Activated CD8-positive, alpha-beta memory T cell treated with anti-CD3 and anti-CD28 coated beads, Interleukin-2, amount 10 ng/mL, durations not matched to agents 7 days and 5 days (primary cell): Measurements from ENCODE around the gene ARHGEF37. TPM values are rescaled to one million over a fixed set of nuclear protein-coding genes. Genes with fewer than 3 reads are reported as not detected.
"Not testable (repeated sequence)": the region's sequence is repeated elsewhere in the genome, so short reads cannot be mapped to it uniquely, and the experiment has no call there.

Experiments used
- ATAC-seq: fragments of 150-1000 bp; cut with Tn5 transposase; one replicate; pipeline ENCODE4 v1.10.0; 2021; ENCODE audit warnings: moderate library complexity
- CTCF ChIA-PET: fragments of 350-600 bp; sonication (Branson Sonifier 250); formaldehyde crosslinking; loops from one replicate; lab custom pipeline; 2021; ENCODE audit warnings: antibody characterized with exemption; lab: Charles Lee
- DNase-seq: peaks from one replicate; pipeline ENCODE4 v3.0.0-alpha.2; 2020
- H3K27ac Mint-ChIP-seq: one replicate; pipeline ENCODE4 v1.8.0; 2021; ENCODE audit warnings: mild to moderate bottlenecking, mixed read lengths
- H3K27me3 Mint-ChIP-seq: one replicate; pipeline ENCODE4 v1.8.0; 2021; ENCODE audit warnings: mixed read lengths
- H3K36me3 Mint-ChIP-seq: one replicate; pipeline ENCODE4 v1.8.0; 2021; ENCODE audit warnings: mild to moderate bottlenecking, mixed read lengths
- H3K4me1 Mint-ChIP-seq: one replicate; pipeline ENCODE4 v1.8.0; 2021; ENCODE audit warnings: mixed read lengths
- H3K4me3 Mint-ChIP-seq: one replicate; pipeline ENCODE4 v1.8.0; 2021; ENCODE audit warnings: mild to moderate bottlenecking, moderate library complexity, mixed read lengths
- H3K9me3 Mint-ChIP-seq: one replicate; pipeline ENCODE4 v1.8.0; 2022; ENCODE audit warnings: low read depth, mixed read lengths
- total RNA-seq, 2 experiments: library from RNA; stranded (reverse); gene quantifications; one replicate each; pipeline ENCODE4 v1.2.3, GENCODE V29; 2021

Gene ARHGEF37
- total RNA-seq, 2 experiments from 2014 or later, result 0.37 to 1.1 TPM

DNA sequence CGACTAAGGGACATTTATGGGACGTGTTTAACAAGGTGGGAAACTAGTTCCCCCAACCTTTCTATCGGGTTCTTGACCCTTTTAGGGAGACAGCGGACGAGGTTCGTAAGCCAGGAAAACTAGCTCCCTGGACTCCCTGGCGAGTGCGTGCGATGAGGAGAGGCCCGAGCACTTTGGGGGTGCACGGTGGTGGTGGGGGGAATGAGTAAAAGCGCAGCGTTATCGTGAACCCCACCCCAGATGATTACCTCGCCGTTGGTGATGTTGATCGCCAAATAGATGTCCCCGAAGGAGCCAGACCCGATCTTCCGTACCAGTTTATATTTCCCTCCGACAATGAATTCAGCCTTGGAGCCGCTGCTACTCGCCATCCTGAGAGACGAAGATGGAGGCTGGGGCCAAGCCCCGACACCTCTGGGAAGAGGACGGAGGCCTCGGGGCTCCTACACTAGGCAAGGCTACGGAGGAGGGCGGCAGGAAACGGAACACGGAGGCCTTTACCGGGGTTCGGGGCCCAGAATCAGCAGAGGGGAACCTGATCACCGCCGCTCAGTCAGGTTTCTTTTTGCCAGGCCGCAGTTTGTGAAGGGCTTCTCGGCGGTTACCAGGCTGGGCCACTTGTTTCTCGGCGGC, 30.6 kb upstream of the ARHGEF37 start:
- DNase-seq (no peak), ATAC-seq (peak; percentile 7)
- peak overlapping the region; percentile 96 for H3K4me3 Mint-ChIP-seq
- peaks cover 43% of the 10 kb centered on the region for H3K36me3 Mint-ChIP-seq
- peaks cover 30% of the 10 kb centered on the region for H3K4me1 Mint-ChIP-seq
- H3K27me3 Mint-ChIP-seq, result no peaks in the 10 kb centered on the region
- CTCF ChIA-PET, result interaction anchor here (0.7 to 4.6 kb wide), 15 partner anchors 7 to 193 kb away, joined by 3 to 32 read pairs (median 4); partner anchors contain the start of gene PCYOX1L
- H3K9me3 Mint-ChIP-seq, result no peaks in the 10 kb centered on the region
- H3K27ac Mint-ChIP-seq, result peak overlapping the region; percentile 98

DNA sequence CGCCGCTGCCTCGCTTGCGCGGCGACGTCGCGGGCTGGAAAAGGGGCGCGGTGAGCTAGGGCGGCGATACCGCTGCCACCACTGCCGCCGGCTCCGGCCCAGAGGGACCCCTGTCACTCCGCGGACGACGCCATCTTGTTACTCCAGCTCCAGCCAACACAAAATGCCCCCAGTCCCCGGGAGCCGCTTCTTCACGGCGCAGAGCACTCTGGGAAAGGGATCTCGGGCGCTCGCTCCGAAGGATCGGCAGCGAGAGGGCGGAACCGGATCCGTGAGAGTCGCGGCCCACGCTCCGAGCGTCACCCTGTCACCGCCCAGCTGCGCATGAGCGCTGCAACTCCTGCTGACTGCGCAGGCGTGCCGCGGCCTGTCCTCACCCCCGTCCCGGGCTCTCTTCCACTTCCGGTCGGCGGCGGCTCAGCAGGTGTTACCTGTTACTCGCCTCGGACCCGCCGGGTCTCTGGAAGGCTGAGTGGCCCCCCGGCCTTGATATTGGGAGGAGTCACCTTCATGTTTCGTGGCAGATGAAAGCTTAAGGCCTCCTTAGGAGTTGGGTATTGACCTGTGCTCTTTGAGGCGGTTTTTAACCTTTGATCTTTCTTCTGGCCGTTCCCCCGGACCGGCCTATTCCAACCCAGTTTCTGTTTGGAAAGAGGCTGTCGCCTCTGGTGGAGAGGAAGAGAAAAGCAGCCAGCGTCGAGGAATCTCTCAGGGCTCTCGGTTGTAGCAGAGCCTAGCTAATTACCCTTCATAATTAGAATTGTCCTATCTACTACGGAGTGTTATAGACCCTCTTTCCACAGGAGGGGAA, 29.9 kb upstream of the ARHGEF37 start, which contains the start of gene CSNK1A1:
Gene CSNK1A1 (minus strand): TSS at position 213 of the 811 bp plus-strand sequence. CDS start 475 bp downstream, outside the sequence.
- Mint-ChIP-seq H3K4me3 (peak within 1 kb of the TSS; percentile 96), H3K9me3 (no peaks in the 10 kb centered on the region), H3K27ac (peak within 1 kb of the TSS; percentile 98), H3K36me3 (peaks cover 39% of the 10 kb centered on the region), H3K27me3 (no peaks in the 10 kb centered on the region), H3K4me1 (peaks cover 27% of the 10 kb centered on the region)
- DNase-seq (peak; percentile 99), ATAC-seq (peak; percentile 94)
- CTCF ChIA-PET, result interaction anchor here (0.6 to 4.6 kb wide), 20 partner anchors 8 to 232 kb away, joined by 3 to 32 read pairs (median 3); partner anchors contain the start of genes GRPEL2 and PCYOX1L

- H3K36me3 Mint-ChIP-seq, result peaks cover 33% of the 10 kb centered on the region
- H3K27ac Mint-ChIP-seq, result peak overlapping the region; percentile 98
- H3K4me1 Mint-ChIP-seq, result peaks cover 22% of the 10 kb centered on the region
- ATAC-seq, result no peak
- peak overlapping the region; percentile 96 for H3K4me3 Mint-ChIP-seq
- H3K27me3 Mint-ChIP-seq, result no peaks in the 10 kb centered on the region
- H3K9me3 Mint-ChIP-seq, result no peaks in the 10 kb centered on the region
- CTCF ChIA-PET, result interaction anchor here (0.6 to 4.6 kb wide), 17 partner anchors 9 to 232 kb away, joined by 3 to 32 read pairs (median 3); partner anchors contain the start of genes GRPEL2 and PCYOX1L
- DNase-seq, result no peak
Observed at GRCh38 chr5:149552038-149552494, 29.2 kb upstream of the ARHGEF37 start.

- peaks cover 27% of the 10 kb centered on the region for H3K36me3 Mint-ChIP-seq
- no peaks in the 10 kb centered on the region for H3K27me3 Mint-ChIP-seq
- DNase-seq, result no peak
- H3K27ac Mint-ChIP-seq, result no peak overlapping the region
- peaks cover 17% of the 10 kb centered on the region for H3K4me1 Mint-ChIP-seq
- CTCF ChIA-PET, result interaction anchor here (0.7 to 4.6 kb wide), 7 partner anchors 9 to 171 kb away, joined by 3 to 32 read pairs (median 3); no protein-coding TSS in a partner anchor
- no peaks in the 10 kb centered on the region for H3K9me3 Mint-ChIP-seq
- H3K4me3 Mint-ChIP-seq, result no peak overlapping the region
- no peak for ATAC-seq
Observed at GRCh38 chr5:149552553-149553160, 28.6 kb upstream of the ARHGEF37 start.

GRCh38 chr5:149559706-149560105, 21.6 kb upstream of the ARHGEF37 start:
- no peak overlapping the region for H3K4me3 Mint-ChIP-seq
- no peak overlapping the region for H3K27ac Mint-ChIP-seq
- CTCF ChIA-PET, result interaction anchor here (4.8 kb wide), 1 partner anchor 9 kb away, joined by 32 read pairs; the partner anchor contains the start of gene CSNK1A1
- H3K9me3 Mint-ChIP-seq, result no peaks in the 10 kb centered on the region
- peaks cover 5% of the 10 kb centered on the region for H3K4me1 Mint-ChIP-seq
- no peaks in the 10 kb centered on the region for H3K36me3 Mint-ChIP-seq
- no peaks in the 10 kb centered on the region for H3K27me3 Mint-ChIP-seq
- DNase-seq (no peak), ATAC-seq (no peak)

- Mint-ChIP-seq H3K36me3 (no peaks in the 10 kb centered on the region), H3K27ac (no peak overlapping the region), H3K9me3 (no peaks in the 10 kb centered on the region), H3K4me3 (no peak overlapping the region), H3K4me1 (peaks cover 5% of the 10 kb centered on the region), H3K27me3 (no peaks in the 10 kb centered on the region)
- CTCF ChIA-PET, result interaction anchor here (0.6 to 4.8 kb wide), 12 partner anchors 10 to 181 kb away, joined by 3 to 32 read pairs (median 6); partner anchors contain the start of gene CSNK1A1
- DNase-seq (no peak), ATAC-seq (no peak)
Observed at GRCh38 chr5:149561848-149562247, 19.4 kb upstream of the ARHGEF37 start.

DNA sequence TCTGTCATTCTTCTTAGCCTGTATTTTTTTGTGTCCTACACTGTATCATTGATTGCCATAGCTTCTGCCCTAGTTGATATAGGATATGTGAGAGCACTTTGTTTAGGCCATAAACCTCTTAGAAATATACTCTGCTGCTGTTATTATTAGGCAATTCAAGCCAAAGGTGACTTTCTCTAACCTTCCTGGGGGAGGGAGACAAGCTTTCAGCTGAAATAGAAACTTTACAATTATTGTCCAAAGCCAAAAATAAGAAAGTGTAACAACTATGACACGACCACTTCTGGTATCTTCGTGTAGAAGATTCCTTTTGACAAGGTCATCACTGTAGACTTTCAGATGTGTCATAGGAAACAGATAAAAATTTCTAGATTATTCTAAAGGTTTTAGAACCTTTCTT, 17.8 kb upstream of the ARHGEF37 start:
- H3K4me3 Mint-ChIP-seq, result no peak overlapping the region
- DNase-seq, result no peak
- H3K36me3 Mint-ChIP-seq, result no peaks in the 10 kb centered on the region
- no peak for ATAC-seq
- H3K27me3 Mint-ChIP-seq, result no peaks in the 10 kb centered on the region
- H3K27ac Mint-ChIP-seq, result no peak overlapping the region
- H3K9me3 Mint-ChIP-seq, result no peaks in the 10 kb centered on the region
- CTCF ChIA-PET, result interaction anchor here (0.9 to 4.8 kb wide), 7 partner anchors 13 to 191 kb away, joined by 3 to 32 read pairs (median 9); partner anchors contain the start of gene CSNK1A1
- H3K4me1 Mint-ChIP-seq, result peaks cover 5% of the 10 kb centered on the region

DNA sequence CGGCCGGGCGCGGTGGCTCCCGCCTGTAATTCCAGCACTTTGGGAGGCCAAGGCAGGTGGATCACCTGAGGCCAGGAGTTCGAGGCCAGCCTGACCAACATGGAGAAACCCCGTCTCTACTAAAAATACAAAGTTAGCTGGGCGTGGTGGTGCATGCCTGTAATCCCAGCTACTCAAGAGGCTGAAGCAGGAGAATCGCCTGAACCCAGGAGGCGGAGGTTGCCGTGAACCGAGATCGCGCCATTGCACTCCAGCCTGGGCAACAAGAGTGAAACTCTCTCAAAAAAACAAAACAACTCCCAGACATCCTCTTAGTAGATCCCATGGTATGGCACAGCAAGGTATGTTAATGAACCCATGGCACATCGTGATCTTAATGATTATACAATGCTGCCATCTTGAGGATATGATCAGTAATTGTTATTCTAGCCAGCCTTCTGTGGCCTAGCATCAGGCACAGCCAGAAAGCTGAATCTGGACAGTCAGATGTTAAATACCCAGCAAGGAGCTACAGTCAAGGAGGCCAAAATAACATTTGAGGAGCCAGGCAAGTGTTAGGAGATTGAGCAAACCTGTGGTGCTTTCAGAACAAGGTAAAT, 16.7 kb upstream of the ARHGEF37 start:
- H3K36me3 Mint-ChIP-seq, H3K4me1 Mint-ChIP-seq, H3K4me3 Mint-ChIP-seq, H3K27ac Mint-ChIP-seq, H3K9me3 Mint-ChIP-seq, DNase-seq, H3K27me3 Mint-ChIP-seq: not testable (repeated sequence)
- CTCF ChIA-PET, result interaction anchor here (0.5 to 4.1 kb wide), 24 partner anchors 11 to 1134 kb away, joined by 3 to 38 read pairs (median 4); partner anchors contain the start of genes ARHGEF37 and CSNK1A1
- peak; percentile 97 for ATAC-seq

- Mint-ChIP-seq H3K36me3 (no peaks in the 10 kb centered on the region), H3K27ac (no peak overlapping the region), H3K27me3 (no peaks in the 10 kb centered on the region), H3K4me1 (no peaks in the 10 kb centered on the region), H3K4me3 (no peak overlapping the region), H3K9me3 (no peaks in the 10 kb centered on the region)
- ATAC-seq (no peak), DNase-seq (no peak)
- CTCF ChIA-PET, result interaction anchor here (0.6 to 4.1 kb wide), 8 partner anchors 12 to 185 kb away, joined by 3 to 38 read pairs (median 4); no protein-coding TSS in a partner anchor
Observed at GRCh38 chr5:149567226-149567625, 14.1 kb upstream of the ARHGEF37 start.

DNA sequence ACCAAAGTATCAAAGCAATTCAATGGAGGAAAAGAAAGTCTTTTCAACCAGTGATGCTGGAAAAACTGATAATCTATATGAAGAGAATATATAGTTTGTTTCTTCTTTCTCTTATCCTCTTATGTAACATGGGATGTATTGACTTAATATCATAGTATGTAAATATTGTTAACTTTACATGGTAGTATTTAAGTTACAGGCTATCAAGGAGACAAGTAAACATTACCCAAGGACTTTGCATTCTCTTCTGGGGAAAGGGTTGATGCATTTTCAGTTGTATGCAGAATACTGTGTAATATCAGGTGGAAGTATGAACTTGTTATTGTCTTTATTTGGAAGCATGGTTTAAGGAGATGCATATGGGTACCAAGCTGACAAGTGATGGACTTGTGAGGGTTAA, 9.1 kb upstream of the ARHGEF37 start:
- Mint-ChIP-seq H3K27me3 (no peaks in the 10 kb centered on the region), H3K36me3 (no peaks in the 10 kb centered on the region), H3K27ac (no peak overlapping the region), H3K9me3 (no peaks in the 10 kb centered on the region), H3K4me1 (peaks cover 8% of the 10 kb centered on the region), H3K4me3 (no peak overlapping the region)
- CTCF ChIA-PET, result interaction anchor here (0.8 to 1.3 kb wide), 2 partner anchors 10 to 130 kb away, joined by 3 to 4 read pairs; no protein-coding TSS in a partner anchor
- DNase-seq (no peak), ATAC-seq (no peak)

- Mint-ChIP-seq H3K4me3 (no peak overlapping the region), H3K27ac (no peak overlapping the region), H3K4me1 (peaks cover 8% of the 10 kb centered on the region), H3K27me3 (no peaks in the 10 kb centered on the region), H3K36me3 (no peaks in the 10 kb centered on the region), H3K9me3 (no peaks in the 10 kb centered on the region)
- DNase-seq (no peak), ATAC-seq (no peak)
- CTCF ChIA-PET, result no interaction called here
Observed at GRCh38 chr5:149572576-149573231, 8.6 kb upstream of the ARHGEF37 start.

GRCh38 chr5:149575131-149575530, 6.2 kb upstream of the ARHGEF37 start:
- Mint-ChIP-seq H3K4me3 (no peak overlapping the region), H3K27me3 (peaks cover 4% of the 10 kb centered on the region), H3K36me3 (no peaks in the 10 kb centered on the region), H3K4me1 (peaks cover 8% of the 10 kb centered on the region), H3K9me3 (no peaks in the 10 kb centered on the region), H3K27ac (no peak overlapping the region)
- ATAC-seq (no peak), DNase-seq (no peak)
- CTCF ChIA-PET, result interaction anchor here (1.7 kb wide), 1 partner anchor 44 kb away, joined by 6 read pairs; no protein-coding TSS in a partner anchor
